Measurements from ENCODE around the gene CTTNBP2NL. TPM values are rescaled to one million over a fixed set of nuclear protein-coding genes. Genes with fewer than 3 reads are reported as not detected.

The CTTNBP2NL gene
- total RNA-seq, 1 experiment from 2014 or later: 38.8 TPM

DNA sequence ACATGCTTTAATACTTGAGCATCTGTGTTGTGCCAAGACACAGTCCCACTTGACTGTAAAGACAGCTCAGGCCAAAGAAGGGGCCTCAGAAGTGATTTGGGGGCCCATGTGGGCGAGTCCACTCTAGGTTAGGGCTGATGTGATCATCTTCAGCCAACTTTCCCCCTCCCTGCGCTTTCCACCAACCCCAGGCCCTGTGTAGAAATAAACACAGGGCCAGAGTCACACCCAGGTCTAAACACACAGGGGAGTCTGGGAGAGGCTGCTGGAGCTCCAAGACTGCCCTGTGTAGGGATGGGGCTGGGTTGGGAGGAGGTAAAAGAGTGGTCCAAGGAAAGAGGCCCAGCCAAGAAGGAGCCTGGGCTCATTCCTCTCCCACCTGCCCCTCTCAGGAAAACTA, 110.3 kb downstream of the CTTNBP2NL start:
- no peak overlapping the region for H2AK5ac ChIP-seq (ENCODE audit: insufficient read length, low read length)
- TF ChIP-seq, protein P1, sequence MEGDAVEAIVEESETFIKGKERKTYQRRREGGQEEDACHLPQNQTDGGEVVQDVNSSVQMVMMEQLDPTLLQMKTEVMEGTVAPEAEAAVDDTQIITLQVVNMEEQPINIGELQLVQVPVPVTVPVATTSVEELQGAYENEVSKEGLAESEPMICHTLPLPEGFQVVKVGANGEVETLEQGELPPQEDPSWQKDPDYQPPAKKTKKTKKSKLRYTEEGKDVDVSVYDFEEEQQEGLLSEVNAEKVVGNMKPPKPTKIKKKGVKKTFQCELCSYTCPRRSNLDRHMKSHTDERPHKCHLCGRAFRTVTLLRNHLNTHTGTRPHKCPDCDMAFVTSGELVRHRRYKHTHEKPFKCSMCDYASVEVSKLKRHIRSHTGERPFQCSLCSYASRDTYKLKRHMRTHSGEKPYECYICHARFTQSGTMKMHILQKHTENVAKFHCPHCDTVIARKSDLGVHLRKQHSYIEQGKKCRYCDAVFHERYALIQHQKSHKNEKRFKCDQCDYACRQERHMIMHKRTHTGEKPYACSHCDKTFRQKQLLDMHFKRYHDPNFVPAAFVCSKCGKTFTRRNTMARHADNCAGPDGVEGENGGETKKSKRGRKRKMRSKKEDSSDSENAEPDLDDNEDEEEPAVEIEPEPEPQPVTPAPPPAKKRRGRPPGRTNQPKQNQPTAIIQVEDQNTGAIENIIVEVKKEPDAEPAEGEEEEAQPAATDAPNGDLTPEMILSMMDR (conservative IDR thresholded peaks at IDR 0.05): no peak
- no peak for DNase-seq
- no peak overlapping the region for H3T11ph ChIP-seq (ENCODE audit: low read length)
- no peak overlapping the region for H4K5ac ChIP-seq (ENCODE audit: insufficient read length, low read depth, low read length)
- no peak overlapping the region for H3K4me2 ChIP-seq (ENCODE audit: insufficient read depth, insufficient read length, low read length)
- peaks cover 33% of the 10 kb centered on the region for H3K23me2 ChIP-seq (ENCODE audit: insufficient read length, low read depth, low read length, poor library complexity, severe bottlenecking)
- peaks cover 32 to 61% of the 10 kb centered on the region in 2 experiments for H3K4me1 Mint-ChIP-seq
- H3K36me3 Mint-ChIP-seq (ENCODE audit: insufficient read depth in 1 of 3, low read depth in 3 of 3): no peaks in the 10 kb centered on the region
- H3K27ac ChIP-seq (ENCODE audit: insufficient read length, low read depth, low read length): no peak overlapping the region
- no peak overlapping the region for H2BK5ac ChIP-seq (ENCODE audit: insufficient read length, low read length)
- no peak overlapping the region for H2BK12ac ChIP-seq (ENCODE audit: insufficient read length, low read depth, low read length)
- H2BK120ac ChIP-seq (ENCODE audit: low read depth, low read length, poor library complexity, severe bottlenecking): no peak overlapping the region
- no peak overlapping the region for H2AFZ ChIP-seq (ENCODE audit: low read length)
- H3K79me2 ChIP-seq (ENCODE audit: insufficient read depth, low read length): no peaks in the 10 kb centered on the region
- no peaks in the 10 kb centered on the region; a peak in 1 of 5 replicates for H3K9me3 Mint-ChIP-seq
- no peaks in the 10 kb centered on the region for H4K20me1 ChIP-seq (ENCODE audit: control insufficient read depth, insufficient read depth, insufficient read length)
- no peak overlapping the region for H4K8ac ChIP-seq (replicated peaks; ENCODE audit: insufficient read length, low read depth, low read length)
- H3K4ac ChIP-seq (ENCODE audit: low read depth, low read length): no peak overlapping the region
- no CpG with 5 or more reads among the region's 2 CpGs for WGBS (ENCODE audit: extremely low coverage, insufficient read length, low lambda C conversion rate)
- H3K9ac ChIP-seq (ENCODE audit: extremely low read depth, insufficient read length, low read length): no peak overlapping the region
- no peak overlapping the region for H3K14ac ChIP-seq (ENCODE audit: insufficient read depth, low read length)
- no peak overlapping the region for H3K4me3 Mint-ChIP-seq
- H2BK15ac ChIP-seq (ENCODE audit: low read depth, low read length): no peak overlapping the region
- 0 out of 2 replicates have a peak, but pooled peaks cover 3% of the 10 kb centered on the region for H3K4me1 ChIP-seq (ENCODE audit: insufficient read depth, low read length)
- H3K18ac ChIP-seq (ENCODE audit: insufficient read length, low read depth, low read length): no peak overlapping the region
- H3K79me1 ChIP-seq (ENCODE audit: insufficient read depth, low read depth, low read length, poor library complexity, severe bottlenecking): no peaks in the 10 kb centered on the region
- peaks cover 96% of the 10 kb centered on the region for H3K27me3 Mint-ChIP-seq (ENCODE audit: low read depth)
- no peak overlapping the region for H2BK20ac ChIP-seq (ENCODE audit: low read depth, low read length, poor library complexity, severe bottlenecking)
- no peak overlapping the region for H4K91ac ChIP-seq (ENCODE audit: insufficient read length, low read depth, low read length)
- H3K23ac ChIP-seq (ENCODE audit: insufficient read length, low read depth, low read length): no peak overlapping the region
- H3K27ac Mint-ChIP-seq: no peak overlapping the region
- no peaks in the 10 kb centered on the region for H3K9me3 ChIP-seq (ENCODE audit: control insufficient read depth, low read depth, low read length)
- no peak overlapping the region for H3K56ac ChIP-seq (ENCODE audit: insufficient read length, low read depth, low read length)
- H3K27me3 ChIP-seq (ENCODE audit: insufficient read depth, low read length): peaks cover 54% of the 10 kb centered on the region
